Measurements from ENCODE around the gene PASD1.
A peak's percentile ranks its signal among the peaks of the same experiment; 100 is the strongest.
"Not testable (repeated sequence)": the region's sequence is repeated elsewhere in the genome, so short reads cannot be mapped to it uniquely, and the experiment has no call there.

PASD1 gene

DNA sequence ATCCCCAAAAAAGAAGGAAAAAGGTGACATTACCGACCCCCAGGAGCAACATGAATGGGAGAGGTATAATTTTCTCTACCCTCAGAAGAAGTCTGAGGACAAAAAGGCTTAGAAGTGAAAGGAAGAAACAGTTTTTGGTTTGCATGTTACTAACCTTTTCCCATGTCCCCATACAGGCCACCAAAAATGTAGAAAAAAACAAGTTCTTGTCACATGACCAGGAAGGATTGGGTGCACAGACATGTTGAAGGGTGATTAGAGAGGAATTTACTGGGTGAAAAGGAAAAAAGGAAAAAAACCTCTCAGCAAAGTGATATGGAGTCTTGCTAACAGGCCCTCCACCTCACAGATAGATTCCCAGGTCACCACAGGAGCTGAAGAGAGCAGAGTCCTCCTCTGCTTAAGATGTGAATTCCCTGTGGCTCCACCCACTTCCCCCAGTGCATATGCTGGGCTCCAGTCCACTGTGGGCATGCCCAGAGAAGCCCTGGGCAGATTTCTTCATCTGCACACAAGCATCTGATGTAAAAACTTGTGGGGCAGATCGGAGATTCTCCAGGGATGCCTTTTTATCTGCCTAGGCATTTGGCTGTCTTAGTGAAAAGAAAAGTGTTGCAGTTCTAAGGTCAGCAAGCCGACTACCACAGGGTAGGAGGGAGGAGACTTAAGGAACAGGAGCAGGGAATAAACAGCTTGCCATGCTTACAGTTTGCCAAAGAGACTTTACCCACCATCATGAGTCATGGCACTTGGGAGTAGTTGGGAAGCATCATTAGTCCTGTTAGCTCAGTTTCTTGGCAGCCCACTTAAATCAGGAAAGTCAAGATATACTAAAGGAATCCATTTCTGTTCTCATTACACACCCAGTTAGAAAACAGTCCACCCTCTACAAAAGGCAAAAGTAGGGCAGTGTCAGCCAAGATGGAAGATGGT lies 25.0 kb upstream of the PASD1 start:
- H3K4me2 ChIP-seq (ENCODE audit: insufficient read depth, low read length, poor library complexity, severe bottlenecking) = no peak overlapping the region
- H3K4ac ChIP-seq (ENCODE audit: low read length) = no peak overlapping the region
- H2BK120ac ChIP-seq (ENCODE audit: low read depth, low read length) = no peak overlapping the region
- DNase-seq (ENCODE audit: low spot score) = no peak
- no peak overlapping the region for H4K91ac ChIP-seq (ENCODE audit: low read depth, low read length, poor library complexity)
- H2BK12ac ChIP-seq (ENCODE audit: low read length) = no peak overlapping the region
- H2AK5ac ChIP-seq (ENCODE audit: low read depth, low read length) = no peak overlapping the region
- no peak overlapping the region for H3K9ac ChIP-seq (ENCODE audit: low read depth, low read length, poor library complexity)
- H2BK5ac ChIP-seq (ENCODE audit: low read length) = no peak overlapping the region
- no peaks in the 10 kb centered on the region for H3K36me3 ChIP-seq (replicated peaks in 1 of 2; ENCODE audit: control insufficient read depth in 2 of 2, insufficient read depth in 2 of 2, low read length in 2 of 2)
- H3K4me3 ChIP-seq (ENCODE audit: low read length in 2 of 2) = no peak overlapping the region
- no peak overlapping the region for H2BK15ac ChIP-seq (ENCODE audit: low read length)
- H4K8ac ChIP-seq (ENCODE audit: low read depth, low read length) = no peak overlapping the region
- no CpG with 5 or more reads among the region's 3 CpGs for WGBS, 2 donors (ENCODE audit: extremely low coverage in 2 of 2, insufficient read length in 2 of 2, insufficient replicate concordance in 1 of 2)
- H3K9me3 ChIP-seq (replicated peaks in 1 of 2; ENCODE audit: control insufficient read depth in 2 of 2, insufficient read depth in 1 of 2, low read depth in 1 of 2, low read length in 2 of 2) = no peaks in the 10 kb centered on the region
- H3K79me1 ChIP-seq (ENCODE audit: low read depth, low read length) = no peaks in the 10 kb centered on the region
- no peak overlapping the region for H3K27ac ChIP-seq (replicated peaks; ENCODE audit: low read length)
- H3K14ac ChIP-seq (ENCODE audit: low read length) = no peak overlapping the region
- H3K18ac ChIP-seq (ENCODE audit: low read length) = no peak overlapping the region
- H3K23ac ChIP-seq (ENCODE audit: low read depth, low read length, poor library complexity) = no peak overlapping the region
- peak overlapping the region; percentile 29 for H2AFZ ChIP-seq (ENCODE audit: low read length)
- no peaks in the 10 kb centered on the region for H3K4me1 ChIP-seq (ENCODE audit: control insufficient read depth in 2 of 2, insufficient read depth in 1 of 2, low read depth in 1 of 2, low read length in 2 of 2)
- no peaks in the 10 kb centered on the region for H3K27me3 ChIP-seq (ENCODE audit: control insufficient read depth in 3 of 3, insufficient read depth in 3 of 3, low read depth in 1 of 3, low read length in 3 of 3)

DNA sequence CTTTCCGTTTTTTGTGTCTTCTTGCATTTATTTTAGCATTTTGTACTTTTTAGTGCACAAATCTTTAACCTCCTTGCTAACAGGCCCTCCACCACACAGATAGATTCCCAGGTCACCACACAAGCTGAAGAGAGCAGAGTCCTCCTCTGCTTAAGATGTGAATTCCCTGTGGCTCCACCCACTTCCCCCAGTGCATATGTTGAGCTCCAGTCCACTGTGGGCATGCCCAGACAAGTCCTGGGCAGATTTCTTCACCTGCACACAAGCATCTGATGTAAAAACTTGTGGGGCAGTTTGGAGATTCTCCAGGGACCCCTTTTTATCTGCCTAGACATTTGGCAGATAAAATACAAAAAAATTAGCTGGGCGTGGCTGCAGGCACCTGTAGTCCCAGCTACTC lies 19.8 kb upstream of the PASD1 start:
- no peak overlapping the region for H4K91ac ChIP-seq (ENCODE audit: low read depth, low read length, poor library complexity)
- H3K27me3 ChIP-seq (ENCODE audit: control insufficient read depth in 3 of 3, insufficient read depth in 3 of 3, low read depth in 1 of 3, low read length in 3 of 3) = peaks cover 0 to 2% (median 0%) of the 10 kb centered on the region in 3 experiments
- no peak overlapping the region for H2BK12ac ChIP-seq (ENCODE audit: low read length)
- H3K36me3 ChIP-seq (replicated peaks in 1 of 2; ENCODE audit: control insufficient read depth in 2 of 2, insufficient read depth in 2 of 2, low read length in 2 of 2) = no peaks in the 10 kb centered on the region
- no peak overlapping the region for H3K4me2 ChIP-seq (ENCODE audit: insufficient read depth, low read length, poor library complexity, severe bottlenecking)
- no peak overlapping the region for H2AK5ac ChIP-seq (ENCODE audit: low read depth, low read length)
- no CpG with 5 or more reads among the region's 2 CpGs for WGBS, 2 donors (ENCODE audit: extremely low coverage in 2 of 2, insufficient read length in 2 of 2, insufficient replicate concordance in 1 of 2)
- no peak overlapping the region for H3K18ac ChIP-seq (ENCODE audit: low read length)
- H3K4me3 ChIP-seq (ENCODE audit: low read length in 2 of 2) = no peak overlapping the region
- no peak for DNase-seq (ENCODE audit: low spot score)
- H3K9me3 ChIP-seq (replicated peaks in 1 of 2; ENCODE audit: control insufficient read depth in 2 of 2, insufficient read depth in 1 of 2, low read depth in 1 of 2, low read length in 2 of 2) = no peaks in the 10 kb centered on the region
- no peaks in the 10 kb centered on the region for H3K79me1 ChIP-seq (ENCODE audit: low read depth, low read length)
- H3K27ac ChIP-seq (replicated peaks; ENCODE audit: low read length) = no peak overlapping the region
- H3K14ac ChIP-seq (ENCODE audit: low read length) = no peak overlapping the region
- H2BK120ac ChIP-seq (ENCODE audit: low read depth, low read length) = no peak overlapping the region
- H2AFZ ChIP-seq (ENCODE audit: low read length) = no peak overlapping the region
- no peak overlapping the region for H3K9ac ChIP-seq (ENCODE audit: low read depth, low read length, poor library complexity)
- H3K23ac ChIP-seq (ENCODE audit: low read depth, low read length, poor library complexity) = no peak overlapping the region
- H3K4ac ChIP-seq (ENCODE audit: low read length) = no peak overlapping the region
- no peak overlapping the region for H4K8ac ChIP-seq (ENCODE audit: low read depth, low read length)
- H2BK5ac ChIP-seq (ENCODE audit: low read length) = no peak overlapping the region
- H2BK15ac ChIP-seq (ENCODE audit: low read length) = no peak overlapping the region
- no peaks in the 10 kb centered on the region for H3K4me1 ChIP-seq (ENCODE audit: control insufficient read depth in 2 of 2, insufficient read depth in 1 of 2, low read depth in 1 of 2, low read length in 2 of 2)

DNA sequence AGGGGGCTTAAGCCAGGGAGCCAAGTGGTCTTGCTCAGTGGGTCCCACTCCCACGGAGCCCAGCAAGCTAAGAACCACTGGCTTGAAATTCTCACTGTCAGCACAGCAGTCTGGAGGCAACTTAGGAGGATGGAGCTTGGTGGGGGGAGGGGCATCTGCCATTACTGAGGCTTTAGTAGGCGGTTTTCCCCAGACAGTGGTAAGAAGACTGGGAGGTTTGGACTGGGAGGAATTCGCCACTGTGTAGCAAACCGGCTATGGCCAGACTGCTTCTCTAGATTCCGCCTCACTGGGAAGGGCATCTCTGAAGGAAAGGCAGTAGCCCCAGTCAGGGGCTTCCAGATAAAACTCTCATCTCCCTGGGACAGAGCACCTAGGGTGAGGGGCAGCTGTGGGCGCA lies 17.2 kb upstream of the PASD1 start:
- H3K23ac ChIP-seq (ENCODE audit: low read depth, low read length, poor library complexity); H2BK12ac ChIP-seq (ENCODE audit: low read length); H2BK5ac ChIP-seq (ENCODE audit: low read length); H3K14ac ChIP-seq (ENCODE audit: low read length); DNase-seq (ENCODE audit: low spot score); H3K4me1 ChIP-seq (ENCODE audit: control insufficient read depth in 2 of 2, insufficient read depth in 1 of 2, low read depth in 1 of 2, low read length in 2 of 2); H3K79me1 ChIP-seq (ENCODE audit: low read depth, low read length); H3K4me2 ChIP-seq (ENCODE audit: insufficient read depth, low read length, poor library complexity, severe bottlenecking); H3K18ac ChIP-seq (ENCODE audit: low read length); H3K36me3 ChIP-seq (replicated peaks in 1 of 2; ENCODE audit: control insufficient read depth in 2 of 2, insufficient read depth in 2 of 2, low read length in 2 of 2); H3K4me3 ChIP-seq (ENCODE audit: low read length in 2 of 2); H2AK5ac ChIP-seq (ENCODE audit: low read depth, low read length); H3K27me3 ChIP-seq (ENCODE audit: control insufficient read depth in 3 of 3, insufficient read depth in 3 of 3, low read depth in 1 of 3, low read length in 3 of 3); H4K91ac ChIP-seq (ENCODE audit: low read depth, low read length, poor library complexity); H3K9me3 ChIP-seq (replicated peaks in 1 of 2; ENCODE audit: control insufficient read depth in 2 of 2, insufficient read depth in 1 of 2, low read depth in 1 of 2, low read length in 2 of 2); H2BK15ac ChIP-seq (ENCODE audit: low read length); H3K9ac ChIP-seq (ENCODE audit: low read depth, low read length, poor library complexity); H4K8ac ChIP-seq (ENCODE audit: low read depth, low read length); H3K27ac ChIP-seq (replicated peaks; ENCODE audit: low read length); H3K4ac ChIP-seq (ENCODE audit: low read length); H2BK120ac ChIP-seq (ENCODE audit: low read depth, low read length): not testable (repeated sequence)
- peak overlapping the region; percentile 45 for H2AFZ ChIP-seq (ENCODE audit: low read length)
- no CpG with 5 or more reads among the region's 6 CpGs for WGBS, 2 donors (ENCODE audit: extremely low coverage in 2 of 2, insufficient read length in 2 of 2, insufficient replicate concordance in 1 of 2)

DNA sequence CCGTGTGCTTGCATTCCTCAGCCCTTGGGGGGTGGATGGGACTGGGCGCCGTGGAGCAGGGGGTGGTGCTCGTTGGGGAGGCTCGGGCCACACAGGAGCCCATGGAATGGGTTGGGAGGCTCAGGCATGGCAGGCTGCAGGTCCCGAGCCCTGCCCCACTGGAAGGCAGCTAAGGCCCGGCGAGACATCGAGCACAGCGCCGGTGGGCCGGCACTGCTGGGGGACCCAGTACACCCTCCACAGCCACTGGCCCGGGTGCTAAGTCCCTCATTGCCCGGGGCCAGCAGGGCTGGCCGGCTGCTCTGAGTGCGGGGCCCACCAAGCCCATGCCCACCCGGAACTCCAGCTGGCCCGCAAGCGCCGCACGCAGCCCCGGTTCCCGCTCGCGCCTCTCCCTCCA lies 12.3 kb upstream of the PASD1 start:
- no CpG with 5 or more reads among the region's 25 CpGs for WGBS, 2 donors (ENCODE audit: extremely low coverage in 2 of 2, insufficient read length in 2 of 2, insufficient replicate concordance in 1 of 2)

More for the DNA sequence above, 12.3 kb upstream of the PASD1 start:
- not testable (repeated sequence) for H4K8ac ChIP-seq (ENCODE audit: low read depth, low read length); H2BK15ac ChIP-seq (ENCODE audit: low read length); H2BK120ac ChIP-seq (ENCODE audit: low read depth, low read length); H3K23ac ChIP-seq (ENCODE audit: low read depth, low read length, poor library complexity); H3K79me1 ChIP-seq (ENCODE audit: low read depth, low read length); H2AFZ ChIP-seq (ENCODE audit: low read length); H3K9me3 ChIP-seq (replicated peaks in 1 of 2; ENCODE audit: control insufficient read depth in 2 of 2, insufficient read depth in 1 of 2, low read depth in 1 of 2, low read length in 2 of 2); H3K36me3 ChIP-seq (replicated peaks in 1 of 2; ENCODE audit: control insufficient read depth in 2 of 2, insufficient read depth in 2 of 2, low read length in 2 of 2); H3K4me2 ChIP-seq (ENCODE audit: insufficient read depth, low read length, poor library complexity, severe bottlenecking); H3K4me1 ChIP-seq (ENCODE audit: control insufficient read depth in 2 of 2, insufficient read depth in 1 of 2, low read depth in 1 of 2, low read length in 2 of 2); H3K9ac ChIP-seq (ENCODE audit: low read depth, low read length, poor library complexity); H3K4me3 ChIP-seq (ENCODE audit: low read length in 2 of 2); H2AK5ac ChIP-seq (ENCODE audit: low read depth, low read length); H3K27me3 ChIP-seq (ENCODE audit: control insufficient read depth in 3 of 3, insufficient read depth in 3 of 3, low read depth in 1 of 3, low read length in 3 of 3); H3K4ac ChIP-seq (ENCODE audit: low read length); H3K14ac ChIP-seq (ENCODE audit: low read length); H2BK12ac ChIP-seq (ENCODE audit: low read length); H2BK5ac ChIP-seq (ENCODE audit: low read length); H3K27ac ChIP-seq (replicated peaks; ENCODE audit: low read length); H3K18ac ChIP-seq (ENCODE audit: low read length); DNase-seq (ENCODE audit: low spot score); H4K91ac ChIP-seq (ENCODE audit: low read depth, low read length, poor library complexity)
